Stomach (tissue), 4 donors: ENCODE measurements around the gene SMIM35.

Experiments
- EP300 ChIP-seq: sonication (generic); formaldehyde crosslinking; IDR thresholded peaks from one replicate; pipeline ENCODE4 v1.6.1; 2017; ENCODE audit warnings: antibody characterized with exemption
- POLR2A ChIP-seq, 4 donors: fragments of 450-650 bp; IDR thresholded peaks; one replicate each; pipeline ENCODE4 v1.6.1; 2016; ENCODE audit warnings: antibody characterized with exemption in 4 of 4, control low read depth in 2 of 4, mild to moderate bottlenecking in 1 of 4, moderate library complexity in 1 of 4
- TF ChIP-seq, protein P1 (sequence below), 7 experiments: fragments of 450-650 bp in 4 of 7; fragments of 200-600 bp in 3 of 7; sonication (generic) in 3 of 7; IDR thresholded peaks; one replicate each; pipeline ENCODE4 v1.5.1; 2016 to 2019; ENCODE audit warnings: antibody characterized with exemption in 7 of 7, control low read depth in 2 of 7, mild to moderate bottlenecking in 1 of 7

DNA sequence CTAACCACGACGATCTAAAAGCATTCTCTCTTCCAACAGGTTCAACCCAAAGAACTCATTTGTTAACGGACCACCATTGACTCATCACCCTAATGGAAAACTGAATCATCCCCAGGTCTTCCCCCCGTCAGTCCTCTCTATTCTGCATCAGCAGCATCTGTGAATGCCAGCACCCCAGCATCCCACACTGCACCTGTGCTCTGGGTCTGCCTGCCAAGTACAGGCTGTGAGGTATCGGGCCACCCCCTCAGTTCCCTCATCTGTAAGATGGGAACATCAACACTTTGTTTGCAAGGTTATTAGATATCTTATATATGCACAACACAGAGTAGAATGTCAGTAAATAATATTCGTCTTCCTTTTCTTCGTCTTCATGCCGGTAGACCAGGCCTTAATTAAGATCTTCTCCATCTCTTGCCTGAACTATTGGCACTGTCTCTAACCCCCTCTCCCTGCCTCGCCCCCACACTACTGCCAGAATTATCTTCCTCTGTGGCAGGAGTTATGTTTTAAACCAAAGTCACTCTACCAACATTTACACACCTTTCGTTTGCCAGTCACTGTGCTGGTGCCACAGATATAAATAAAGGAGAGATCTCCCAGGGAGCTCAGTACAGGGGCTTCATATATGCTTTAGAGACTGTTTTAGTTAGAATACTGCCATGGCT lies 17.7 kb downstream of the SMIM35 start:
- TF ChIP-seq, protein P1, sequence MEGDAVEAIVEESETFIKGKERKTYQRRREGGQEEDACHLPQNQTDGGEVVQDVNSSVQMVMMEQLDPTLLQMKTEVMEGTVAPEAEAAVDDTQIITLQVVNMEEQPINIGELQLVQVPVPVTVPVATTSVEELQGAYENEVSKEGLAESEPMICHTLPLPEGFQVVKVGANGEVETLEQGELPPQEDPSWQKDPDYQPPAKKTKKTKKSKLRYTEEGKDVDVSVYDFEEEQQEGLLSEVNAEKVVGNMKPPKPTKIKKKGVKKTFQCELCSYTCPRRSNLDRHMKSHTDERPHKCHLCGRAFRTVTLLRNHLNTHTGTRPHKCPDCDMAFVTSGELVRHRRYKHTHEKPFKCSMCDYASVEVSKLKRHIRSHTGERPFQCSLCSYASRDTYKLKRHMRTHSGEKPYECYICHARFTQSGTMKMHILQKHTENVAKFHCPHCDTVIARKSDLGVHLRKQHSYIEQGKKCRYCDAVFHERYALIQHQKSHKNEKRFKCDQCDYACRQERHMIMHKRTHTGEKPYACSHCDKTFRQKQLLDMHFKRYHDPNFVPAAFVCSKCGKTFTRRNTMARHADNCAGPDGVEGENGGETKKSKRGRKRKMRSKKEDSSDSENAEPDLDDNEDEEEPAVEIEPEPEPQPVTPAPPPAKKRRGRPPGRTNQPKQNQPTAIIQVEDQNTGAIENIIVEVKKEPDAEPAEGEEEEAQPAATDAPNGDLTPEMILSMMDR (IDR thresholded peaks at IDR 0.05): no peak
- no peak for TF ChIP-seq POLR2A (IDR thresholded peaks at IDR 0.05)
- no peak for TF ChIP-seq EP300
